H9 (cell line): ENCODE measurements around the gene DUSP23. TPM values are rescaled to one million over a fixed set of nuclear protein-coding genes. Genes with fewer than 3 reads are reported as not detected.

Experiments used
- DNase-seq: peaks from one replicate; pipeline ENCODE4 v3.0.0-alpha.2; 2017
- H2AFZ ChIP-seq: one replicate; pipeline ENCODE4 v1.6.1; 2013; ENCODE audit warnings: mild to moderate bottlenecking, low read length, control low read depth, moderate library complexity
- H2AK5ac ChIP-seq: 2 replicates; pipeline ENCODE4 v1.6.1; 2013; ENCODE audit warnings: low read length, control low read depth, mixed read lengths; ENCODE audit not compliant: insufficient read length
- H2BK120ac ChIP-seq: one replicate; pipeline ENCODE4 v1.6.1; 2013; ENCODE audit warnings: low read depth, mild to moderate bottlenecking, low read length, control low read depth, inconsistent platforms; ENCODE audit not compliant: poor library complexity, severe bottlenecking
- H2BK12ac ChIP-seq: 2 replicates; pipeline ENCODE4 v1.6.1; 2013; ENCODE audit warnings: low read length, control low read depth, mixed read lengths, low read depth; ENCODE audit not compliant: insufficient read length
- H2BK15ac ChIP-seq: 2 replicates; pipeline ENCODE4 v1.6.1; 2013; ENCODE audit warnings: low read depth, low read length, control low read depth
- H2BK20ac ChIP-seq: one replicate; pipeline ENCODE4 v1.6.1; 2013; ENCODE audit warnings: low read depth, mild to moderate bottlenecking, low read length, control low read depth, inconsistent platforms; ENCODE audit not compliant: poor library complexity, severe bottlenecking
- H2BK5ac ChIP-seq: 2 replicates; pipeline ENCODE4 v1.6.1; 2013; ENCODE audit warnings: low read length, control low read depth, mixed read lengths; ENCODE audit not compliant: insufficient read length
- H3K14ac ChIP-seq: 2 replicates; pipeline ENCODE4 v1.6.1; 2013; ENCODE audit warnings: low read length, control low read depth; ENCODE audit not compliant: insufficient read depth
- H3K18ac ChIP-seq: 2 replicates; pipeline ENCODE4 v1.6.1; 2013; ENCODE audit warnings: low read depth, mild to moderate bottlenecking, mixed read lengths, low read length, control low read depth; ENCODE audit not compliant: insufficient read length
- H3K23ac ChIP-seq: 2 replicates; pipeline ENCODE4 v1.6.1; 2013; ENCODE audit warnings: low read length, control low read depth, mixed read lengths, low read depth; ENCODE audit not compliant: insufficient read length
- H3K23me2 ChIP-seq: 2 replicates; pipeline ENCODE4 v1.6.1; 2013; ENCODE audit warnings: low read depth, mild to moderate bottlenecking, mixed read lengths, low read length, control low read depth; ENCODE audit not compliant: insufficient read length, poor library complexity, severe bottlenecking
- H3K27ac ChIP-seq: 2 replicates; pipeline ENCODE4 v1.5.1; 2013; ENCODE audit warnings: low read length, control low read depth, mixed read lengths, low read depth; ENCODE audit not compliant: insufficient read length
- H3K27me3 ChIP-seq: 2 replicates; pipeline ENCODE4 v1.6.1; 2013; ENCODE audit warnings: low read length, control low read depth, inconsistent platforms; ENCODE audit not compliant: insufficient read depth
- H3K4ac ChIP-seq: 2 replicates; pipeline ENCODE4 v1.6.1; 2013; ENCODE audit warnings: low read depth, mild to moderate bottlenecking, control low read depth, inconsistent platforms, low read length, moderate library complexity
- H3K4me1 ChIP-seq: 2 replicates; pipeline ENCODE4 v1.6.1; 2013; ENCODE audit warnings: low read length, control low read depth, inconsistent platforms; ENCODE audit not compliant: insufficient read depth
- H3K4me2 ChIP-seq: 2 replicates; pipeline ENCODE4 v1.6.1; 2013; ENCODE audit warnings: low read length, control low read depth, mixed read lengths; ENCODE audit not compliant: insufficient read length, insufficient read depth
- H3K56ac ChIP-seq: 2 replicates; pipeline ENCODE4 v1.6.1; 2013; ENCODE audit warnings: low read depth, mild to moderate bottlenecking, mixed read lengths, low read length, control low read depth; ENCODE audit not compliant: insufficient read length
- H3K79me1 ChIP-seq: 2 replicates; pipeline ENCODE4 v1.6.1; 2013; ENCODE audit warnings: low read depth, mild to moderate bottlenecking, moderate library complexity, low read length, control low read depth, inconsistent platforms; ENCODE audit not compliant: insufficient read depth, poor library complexity, severe bottlenecking
- H3K79me2 ChIP-seq: 2 replicates; pipeline ENCODE4 v1.6.1; 2013; ENCODE audit warnings: low read length, control low read depth, inconsistent platforms; ENCODE audit not compliant: insufficient read depth
- H3K9ac ChIP-seq: 2 replicates; pipeline ENCODE4 v1.6.1; 2013; ENCODE audit warnings: low read length, control low read depth, mixed read lengths; ENCODE audit not compliant: insufficient read length; ENCODE audit errors: extremely low read depth
- H3K9me3 ChIP-seq: one replicate; pipeline ENCODE4 v1.6.1; 2013; ENCODE audit warnings: low read depth, low read length, inconsistent platforms; ENCODE audit not compliant: control insufficient read depth
- H3T11ph ChIP-seq: one replicate; pipeline ENCODE4 v1.6.1; 2013; ENCODE audit warnings: mild to moderate bottlenecking, low read length, control low read depth, inconsistent platforms
- H4K20me1 ChIP-seq: one replicate; pipeline ENCODE4 v1.6.1; 2013; ENCODE audit not compliant: control insufficient read depth, insufficient read length, insufficient read depth
- H4K5ac ChIP-seq: 2 replicates; pipeline ENCODE4 v1.6.1; 2013; ENCODE audit warnings: low read depth, mild to moderate bottlenecking, mixed read lengths, low read length, control low read depth; ENCODE audit not compliant: insufficient read length
- H4K8ac ChIP-seq: replicated peaks from 2 replicates; pipeline ENCODE4 v1.6.1; 2013; ENCODE audit warnings: low read length, control low read depth, mixed read lengths, low read depth; ENCODE audit not compliant: insufficient read length
- H4K91ac ChIP-seq: 2 replicates; pipeline ENCODE4 v1.6.1; 2013; ENCODE audit warnings: low read depth, mild to moderate bottlenecking, moderate library complexity, mixed read lengths, low read length, control low read depth; ENCODE audit not compliant: insufficient read length
- H3K27ac Mint-ChIP-seq, 3 experiments: 2 replicates in 2 of 3; 3 replicates in 1 of 3; pipeline ENCODE4 v1.8.0; 2020 to 2021; ENCODE audit warnings: mixed read lengths in 3 of 3, mild to moderate bottlenecking in 1 of 3, moderate library complexity in 1 of 3
- H3K27me3 Mint-ChIP-seq: 2 replicates; pipeline ENCODE4 v1.8.0; 2021; ENCODE audit warnings: low read depth, mild to moderate bottlenecking, moderate library complexity, mixed read lengths
- H3K36me3 Mint-ChIP-seq, 3 experiments: 2 replicates in 2 of 3; 3 replicates in 1 of 3; pipeline ENCODE4 v1.8.0; 2020 to 2021; ENCODE audit warnings: low read depth in 3 of 3, mixed read lengths in 3 of 3; ENCODE audit not compliant: insufficient read depth in 1 of 3
- H3K4me1 Mint-ChIP-seq, 2 experiments: 2 replicates each; pipeline ENCODE4 v1.8.0; 2020; ENCODE audit warnings: mixed read lengths in 2 of 2
- H3K4me3 Mint-ChIP-seq, 2 experiments: 2 replicates in 1 of 2; 3 replicates in 1 of 2; pipeline ENCODE4 v1.8.0; 2020 to 2021; ENCODE audit warnings: mild to moderate bottlenecking in 2 of 2, mixed read lengths in 2 of 2, moderate library complexity in 1 of 2
- H3K9me3 Mint-ChIP-seq, 2 experiments: 2 replicates in 1 of 2; 3 replicates in 1 of 2; pipeline ENCODE4 v1.8.0; 2020; ENCODE audit warnings: mild to moderate bottlenecking in 2 of 2, mixed read lengths in 2 of 2, moderate library complexity in 1 of 2
- total RNA-seq: library from RNA; stranded (reverse); gene quantifications from 2 replicates; pipeline ENCODE4 v1.2.1, GENCODE V29; 2021
- TF ChIP-seq, protein P1 (sequence below): fragments of 200-600 bp; sonication (generic); conservative IDR thresholded peaks from 3 replicates; pipeline ENCODE4 v1.8.0; 2021; ENCODE audit warnings: antibody characterized with exemption, mild to moderate bottlenecking

Gene DUSP23
- total RNA-seq, 1 experiment from 2014 or later = 25.0 TPM

DNA sequence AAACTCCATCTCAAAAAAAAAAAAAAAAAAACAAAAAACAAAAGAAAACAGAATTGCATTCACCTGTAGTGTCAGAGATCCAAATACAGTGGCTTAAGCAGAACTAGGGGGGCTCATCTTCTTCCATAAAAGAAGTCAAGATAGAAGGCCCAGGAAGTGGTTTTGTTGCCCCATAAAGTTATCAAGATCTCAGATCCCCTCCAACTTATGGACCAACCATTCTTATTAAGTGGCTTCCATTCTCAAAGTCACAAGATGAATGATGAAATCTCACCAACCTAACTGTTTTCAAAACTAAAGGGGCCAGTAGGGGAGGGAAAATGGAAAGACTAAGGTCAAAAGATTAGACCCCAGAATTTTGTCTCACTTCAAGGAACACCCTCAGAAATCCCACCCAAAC is 30.1 kb upstream of the DUSP23 start:
- Histone ChIP-seq H3K27me3 (no peaks in the 10 kb centered on the region), H3K9ac (no peak overlapping the region), H4K91ac (no peak overlapping the region), H2AFZ (no peak overlapping the region), H4K5ac (no peak overlapping the region), H2AK5ac (no peak overlapping the region), H3K4me1 (no peaks in the 10 kb centered on the region), H4K8ac (no peak overlapping the region), H3K56ac (no peak overlapping the region), H2BK15ac (no peak overlapping the region), H3K4me2 (no peak overlapping the region), H3K23me2 (no peaks in the 10 kb centered on the region), H2BK5ac (no peak overlapping the region), H2BK20ac (no peak overlapping the region), H4K20me1 (no peaks in the 10 kb centered on the region), H2BK120ac (no peak overlapping the region), H3K79me2 (no peaks in the 10 kb centered on the region), H3K14ac (no peak overlapping the region), H3T11ph (no peak overlapping the region), H3K23ac (no peak overlapping the region), H3K4ac (no peak overlapping the region), H2BK12ac (no peak overlapping the region), H3K27ac (no peak overlapping the region), H3K9me3 (no peaks in the 10 kb centered on the region), H3K18ac (no peak overlapping the region), H3K79me1 (no peaks in the 10 kb centered on the region)
- no peak for DNase-seq
- Mint-ChIP-seq H3K4me1 (no peaks in the 10 kb centered on the region), H3K9me3 (no peaks in the 10 kb centered on the region; a peak in 1 of 5 replicates), H3K36me3 (no peaks in the 10 kb centered on the region), H3K27ac (no peak overlapping the region), H3K27me3 (peaks cover 2% of the 10 kb centered on the region; the same call in 1 of the 2 replicates), H3K4me3 (no peak overlapping the region)
- TF ChIP-seq, protein P1, sequence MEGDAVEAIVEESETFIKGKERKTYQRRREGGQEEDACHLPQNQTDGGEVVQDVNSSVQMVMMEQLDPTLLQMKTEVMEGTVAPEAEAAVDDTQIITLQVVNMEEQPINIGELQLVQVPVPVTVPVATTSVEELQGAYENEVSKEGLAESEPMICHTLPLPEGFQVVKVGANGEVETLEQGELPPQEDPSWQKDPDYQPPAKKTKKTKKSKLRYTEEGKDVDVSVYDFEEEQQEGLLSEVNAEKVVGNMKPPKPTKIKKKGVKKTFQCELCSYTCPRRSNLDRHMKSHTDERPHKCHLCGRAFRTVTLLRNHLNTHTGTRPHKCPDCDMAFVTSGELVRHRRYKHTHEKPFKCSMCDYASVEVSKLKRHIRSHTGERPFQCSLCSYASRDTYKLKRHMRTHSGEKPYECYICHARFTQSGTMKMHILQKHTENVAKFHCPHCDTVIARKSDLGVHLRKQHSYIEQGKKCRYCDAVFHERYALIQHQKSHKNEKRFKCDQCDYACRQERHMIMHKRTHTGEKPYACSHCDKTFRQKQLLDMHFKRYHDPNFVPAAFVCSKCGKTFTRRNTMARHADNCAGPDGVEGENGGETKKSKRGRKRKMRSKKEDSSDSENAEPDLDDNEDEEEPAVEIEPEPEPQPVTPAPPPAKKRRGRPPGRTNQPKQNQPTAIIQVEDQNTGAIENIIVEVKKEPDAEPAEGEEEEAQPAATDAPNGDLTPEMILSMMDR = no peak
